Muscle of arm (tissue), 12 donors: ENCODE results near the gene BTBD16. TPM values are rescaled to one million over a fixed set of nuclear protein-coding genes. Genes with fewer than 3 reads are reported as not detected.

Source experiments
- DNase-seq: peaks from one replicate; pipeline ENCODE4 v3.0.0-alpha.2; 2013
- polyA plus RNA-seq, 12 donors: library from polyadenylated mRNA; unstranded; fragments of 120-200 nt; gene quantifications; one replicate each; pipeline ENCODE4 v1.2.1, GENCODE V29; 2013; ENCODE audit not compliant: insufficient read length in 12 of 12

BTBD16 gene
- polyA plus RNA-seq, 12 donors, result 0.09 to 0.90 (median 0.25) TPM; not detected in 6

GRCh38 chr10:122373721-122374120 lies 102.6 kb downstream of the BTBD16 start:
- no peak for DNase-seq

- DNase-seq, result peak; percentile 96
These were observed 103.3 kb downstream of the BTBD16 start, which contains the start of gene PLEKHA1 for GRCh38 chr10:122374237-122374858. TSS of gene PLEKHA1 (plus strand) at chr10:122374708. CDS start at chr10:122393201, 18,493 bp downstream.

- DNase-seq, result peak; percentile 46
These were observed 104.0 kb downstream of the BTBD16 start for GRCh38 chr10:122374859-122375678.

- no peak for DNase-seq
These were observed 104.6 kb downstream of the BTBD16 start for GRCh38 chr10:122375679-122376160.

- no peak for DNase-seq
These were observed 105.4 kb downstream of the BTBD16 start for GRCh38 chr10:122376364-122376961.

- DNase-seq, result no peak
These were observed 107.9 kb downstream of the BTBD16 start for GRCh38 chr10:122379041-122379440.

GRCh38 chr10:122379537-122379936 lies 108.4 kb downstream of the BTBD16 start:
- no peak for DNase-seq

GRCh38 chr10:122380703-122381102 lies 109.6 kb downstream of the BTBD16 start:
- no peak for DNase-seq

GRCh38 chr10:122381680-122382079 lies 110.6 kb downstream of the BTBD16 start:
- no peak for DNase-seq

- no peak for DNase-seq
These were observed 115.4 kb downstream of the BTBD16 start for GRCh38 chr10:122386514-122386913.

GRCh38 chr10:122387572-122387971 lies 116.5 kb downstream of the BTBD16 start:
- DNase-seq, result no peak

Other genes with a start within 250 kb of the BTBD16 start
- 10 to 100 TPM in 11 of 12 donors, not detected in 1; 31.0 to 48.4 (median 36.6) TPM for gene PLEKHA1, start 103.4 kb downstream of the BTBD16 start, polyA plus RNA-seq
- gene ARMS2, start 183.4 kb downstream of the BTBD16 start, polyA plus RNA-seq, result under 1 TPM in 2 of 12 donors, not detected in 10; 0.21 to 0.23 TPM
- gene HTRA1, start 190.3 kb downstream of the BTBD16 start, polyA plus RNA-seq, result 100 to 1,000 TPM in 6 of 12 donors, 10 to 100 TPM in 5, not detected in 1; 44.0 to 213 (median 104) TPM